SK-N-SH treated with all-trans-retinoic acid at 6 μM for 48 hours (cell line): Measurements from ENCODE around the gene ZCCHC24.

ENCODE experiments used
- ATAC-seq: fragments of 200-7000 bp; cut with Tn5 transposase; 3 replicates; pipeline ENCODE4 v1.9.1; 2020; ENCODE audit warnings: mild to moderate bottlenecking, moderate library complexity
- ARNTL ChIP-seq: fragments of 450-650 bp; formaldehyde crosslinking; IDR thresholded peaks from 2 replicates; pipeline ENCODE4 v1.5.0; 2020; ENCODE audit warnings: low read depth, mild to moderate bottlenecking, moderate library complexity, borderline replicate concordance
- CSDC2 ChIP-seq: fragments of 250-450 bp; sonication (Bioruptor Pico); IDR thresholded peaks from 2 replicates; pipeline ENCODE4 v1.5.0; 2020; ENCODE audit warnings: mild to moderate bottlenecking, moderate library complexity
- ESRRG ChIP-seq: fragments of 250-450 bp; sonication (Bioruptor Pico); IDR thresholded peaks from 2 replicates; pipeline ENCODE4 v1.6.1; 2021; ENCODE audit warnings: mild to moderate bottlenecking
- ISL1 ChIP-seq: fragments of 250-450 bp; sonication (Bioruptor Pico); IDR thresholded peaks from 2 replicates; pipeline ENCODE4 v2.1.2; 2022; ENCODE audit warnings: mild to moderate bottlenecking, moderate library complexity
- OSR1 ChIP-seq: fragments of 250-450 bp; sonication (Bioruptor Pico); IDR thresholded peaks from 2 replicates; pipeline ENCODE4 v1.8.0; 2022; ENCODE audit warnings: moderate library complexity, mild to moderate bottlenecking, inconsistent platforms
- PPARA ChIP-seq: fragments of 250-450 bp; sonication (Bioruptor Pico); IDR thresholded peaks from 2 replicates; pipeline ENCODE4 v1.5.0; 2020; ENCODE audit warnings: mild to moderate bottlenecking, borderline replicate concordance
- RARB ChIP-seq: fragments of 250-450 bp; sonication (Bioruptor Pico); IDR thresholded peaks from 2 replicates; pipeline ENCODE4 v1.8.0; 2021; ENCODE audit warnings: mild to moderate bottlenecking, moderate library complexity
- SNAI2 ChIP-seq: fragments of 250-450 bp; sonication (Bioruptor Pico); IDR thresholded peaks from 2 replicates; pipeline ENCODE4 v1.5.0; 2020; ENCODE audit warnings: mild to moderate bottlenecking, moderate library complexity
- ZC3H10 ChIP-seq: fragments of 250-450 bp; sonication (Bioruptor Pico); IDR thresholded peaks from 2 replicates; pipeline ENCODE4 v1.5.1; 2021; ENCODE audit warnings: mild to moderate bottlenecking, moderate library complexity
- ZFP3 ChIP-seq: fragments of 250-450 bp; sonication (Bioruptor Pico); IDR thresholded peaks from 2 replicates; pipeline ENCODE4 v1.5.0; 2020; ENCODE audit warnings: mild to moderate bottlenecking, moderate library complexity
- ZFP30 ChIP-seq: fragments of 450-650 bp; formaldehyde crosslinking; IDR thresholded peaks from 2 replicates; pipeline ENCODE4 v1.5.0; 2022; ENCODE audit warnings: mild to moderate bottlenecking, moderate library complexity
- ZNF565 ChIP-seq: fragments of 450-650 bp; formaldehyde crosslinking; conservative IDR thresholded peaks from 2 replicates; pipeline ENCODE4 v1.5.0; 2020; ENCODE audit warnings: low read depth, mild to moderate bottlenecking, moderate library complexity
- ZNF70 ChIP-seq: fragments of 450-650 bp; formaldehyde crosslinking; IDR thresholded peaks from 2 replicates; pipeline ENCODE4 v1.5.0; 2020; ENCODE audit warnings: mild to moderate bottlenecking, moderate library complexity
- ZNF8 ChIP-seq: fragments of 450-650 bp; formaldehyde crosslinking; IDR thresholded peaks from 2 replicates; pipeline ENCODE4 v1.5.0; 2020; ENCODE audit warnings: mild to moderate bottlenecking, moderate library complexity
- TF ChIP-seq, protein P1 (sequence below): fragments of 250-450 bp; sonication (Bioruptor Pico); IDR thresholded peaks from 2 replicates; pipeline ENCODE4 v1.5.0; 2020; ENCODE audit warnings: mild to moderate bottlenecking, moderate library complexity
- TF ChIP-seq, protein P2 (sequence below): fragments of 250-450 bp; sonication (Bioruptor Pico); IDR thresholded peaks from 2 replicates; pipeline ENCODE4 v1.8.0; 2021; ENCODE audit warnings: low read depth, mild to moderate bottlenecking, moderate library complexity, borderline replicate concordance
- TF ChIP-seq, protein P3 (sequence below): fragments of 250-450 bp; sonication (Bioruptor Pico); IDR thresholded peaks from 2 replicates; pipeline ENCODE4 v1.5.1; 2021; ENCODE audit warnings: mild to moderate bottlenecking, moderate library complexity
- TF ChIP-seq, protein P4 (sequence below): fragments of 250-450 bp; sonication (Bioruptor Pico); IDR thresholded peaks from 2 replicates; pipeline ENCODE4 v1.5.1; 2020; ENCODE audit warnings: low read depth, mild to moderate bottlenecking, moderate library complexity
- TF ChIP-seq, protein P5 (sequence below): fragments of 250-450 bp; sonication (Bioruptor Pico); IDR thresholded peaks from 2 replicates; pipeline ENCODE4 v1.8.0; 2020; ENCODE audit warnings: mild to moderate bottlenecking, moderate library complexity, borderline replicate concordance

The ZCCHC24 gene

GRCh38 chr10:79417266-79417665, 28.2 kb downstream of the ZCCHC24 start:
- no peak for ATAC-seq

GRCh38 chr10:79416578-79417255, 28.7 kb downstream of the ZCCHC24 start:
- ATAC-seq = no peak
- TF ChIP-seq ZFP3 (CRISPR knock-in tag) (no peak), SNAI2 (no peak), ZNF565 (CRISPR knock-in tag) (no peak), RARB (CRISPR knock-in tag) (no peak), PPARA (CRISPR knock-in tag) (no peak), ZNF8 (no peak), ZFP30 (no peak), ZC3H10 (CRISPR knock-in tag) (no peak), ISL1 (CRISPR knock-in tag) (no peak)
- TF ChIP-seq, protein P1, sequence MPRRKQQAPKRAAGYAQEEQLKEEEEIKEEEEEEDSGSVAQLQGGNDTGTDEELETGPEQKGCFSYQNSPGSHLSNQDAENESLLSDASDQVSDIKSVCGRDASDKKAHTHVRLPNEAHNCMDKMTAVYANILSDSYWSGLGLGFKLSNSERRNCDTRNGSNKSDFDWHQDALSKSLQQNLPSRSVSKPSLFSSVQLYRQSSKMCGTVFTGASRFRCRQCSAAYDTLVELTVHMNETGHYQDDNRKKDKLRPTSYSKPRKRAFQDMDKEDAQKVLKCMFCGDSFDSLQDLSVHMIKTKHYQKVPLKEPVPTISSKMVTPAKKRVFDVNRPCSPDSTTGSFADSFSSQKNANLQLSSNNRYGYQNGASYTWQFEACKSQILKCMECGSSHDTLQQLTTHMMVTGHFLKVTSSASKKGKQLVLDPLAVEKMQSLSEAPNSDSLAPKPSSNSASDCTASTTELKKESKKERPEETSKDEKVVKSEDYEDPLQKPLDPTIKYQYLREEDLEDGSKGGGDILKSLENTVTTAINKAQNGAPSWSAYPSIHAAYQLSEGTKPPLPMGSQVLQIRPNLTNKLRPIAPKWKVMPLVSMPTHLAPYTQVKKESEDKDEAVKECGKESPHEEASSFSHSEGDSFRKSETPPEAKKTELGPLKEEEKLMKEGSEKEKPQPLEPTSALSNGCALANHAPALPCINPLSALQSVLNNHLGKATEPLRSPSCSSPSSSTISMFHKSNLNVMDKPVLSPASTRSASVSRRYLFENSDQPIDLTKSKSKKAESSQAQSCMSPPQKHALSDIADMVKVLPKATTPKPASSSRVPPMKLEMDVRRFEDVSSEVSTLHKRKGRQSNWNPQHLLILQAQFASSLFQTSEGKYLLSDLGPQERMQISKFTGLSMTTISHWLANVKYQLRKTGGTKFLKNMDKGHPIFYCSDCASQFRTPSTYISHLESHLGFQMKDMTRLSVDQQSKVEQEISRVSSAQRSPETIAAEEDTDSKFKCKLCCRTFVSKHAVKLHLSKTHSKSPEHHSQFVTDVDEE (CRISPR knock-in tag) = no peak
- TF ChIP-seq, all 23 proteins: peak for 0

More at GRCh38 chr10:79417266-79417665, 28.2 kb downstream of the ZCCHC24 start:
- TF ChIP-seq, protein P2, sequence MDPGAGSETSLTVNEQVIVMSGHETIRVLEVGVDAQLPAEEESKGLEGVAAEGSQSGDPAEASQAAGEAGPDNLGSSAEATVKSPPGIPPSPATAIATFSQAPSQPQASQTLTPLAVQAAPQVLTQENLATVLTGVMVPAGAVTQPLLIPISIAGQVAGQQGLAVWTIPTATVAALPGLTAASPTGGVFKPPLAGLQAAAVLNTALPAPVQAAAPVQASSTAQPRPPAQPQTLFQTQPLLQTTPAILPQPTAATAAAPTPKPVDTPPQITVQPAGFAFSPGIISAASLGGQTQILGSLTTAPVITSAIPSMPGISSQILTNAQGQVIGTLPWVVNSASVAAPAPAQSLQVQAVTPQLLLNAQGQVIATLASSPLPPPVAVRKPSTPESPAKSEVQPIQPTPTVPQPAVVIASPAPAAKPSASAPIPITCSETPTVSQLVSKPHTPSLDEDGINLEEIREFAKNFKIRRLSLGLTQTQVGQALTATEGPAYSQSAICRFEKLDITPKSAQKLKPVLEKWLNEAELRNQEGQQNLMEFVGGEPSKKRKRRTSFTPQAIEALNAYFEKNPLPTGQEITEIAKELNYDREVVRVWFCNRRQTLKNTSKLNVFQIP (CRISPR knock-in tag) = no peak
- TF ChIP-seq SNAI2 = no peak
- no peak for TF ChIP-seq ZNF70 (CRISPR knock-in tag)

- no peak for ATAC-seq
- TF ChIP-seq OSR1 (CRISPR knock-in tag) = no peak
- TF ChIP-seq, protein P3, sequence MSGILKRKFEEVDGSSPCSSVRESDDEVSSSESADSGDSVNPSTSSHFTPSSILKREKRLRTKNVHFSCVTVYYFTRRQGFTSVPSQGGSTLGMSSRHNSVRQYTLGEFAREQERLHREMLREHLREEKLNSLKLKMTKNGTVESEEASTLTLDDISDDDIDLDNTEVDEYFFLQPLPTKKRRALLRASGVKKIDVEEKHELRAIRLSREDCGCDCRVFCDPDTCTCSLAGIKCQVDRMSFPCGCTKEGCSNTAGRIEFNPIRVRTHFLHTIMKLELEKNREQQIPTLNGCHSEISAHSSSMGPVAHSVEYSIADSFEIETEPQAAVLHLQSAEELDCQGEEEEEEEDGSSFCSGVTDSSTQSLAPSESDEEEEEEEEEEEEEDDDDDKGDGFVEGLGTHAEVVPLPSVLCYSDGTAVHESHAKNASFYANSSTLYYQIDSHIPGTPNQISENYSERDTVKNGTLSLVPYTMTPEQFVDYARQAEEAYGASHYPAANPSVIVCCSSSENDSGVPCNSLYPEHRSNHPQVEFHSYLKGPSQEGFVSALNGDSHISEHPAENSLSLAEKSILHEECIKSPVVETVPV = no peak
- TF ChIP-seq ZNF70 (CRISPR knock-in tag) = no peak
- TF ChIP-seq PPARA (CRISPR knock-in tag) = no peak
- TF ChIP-seq, protein P4, sequence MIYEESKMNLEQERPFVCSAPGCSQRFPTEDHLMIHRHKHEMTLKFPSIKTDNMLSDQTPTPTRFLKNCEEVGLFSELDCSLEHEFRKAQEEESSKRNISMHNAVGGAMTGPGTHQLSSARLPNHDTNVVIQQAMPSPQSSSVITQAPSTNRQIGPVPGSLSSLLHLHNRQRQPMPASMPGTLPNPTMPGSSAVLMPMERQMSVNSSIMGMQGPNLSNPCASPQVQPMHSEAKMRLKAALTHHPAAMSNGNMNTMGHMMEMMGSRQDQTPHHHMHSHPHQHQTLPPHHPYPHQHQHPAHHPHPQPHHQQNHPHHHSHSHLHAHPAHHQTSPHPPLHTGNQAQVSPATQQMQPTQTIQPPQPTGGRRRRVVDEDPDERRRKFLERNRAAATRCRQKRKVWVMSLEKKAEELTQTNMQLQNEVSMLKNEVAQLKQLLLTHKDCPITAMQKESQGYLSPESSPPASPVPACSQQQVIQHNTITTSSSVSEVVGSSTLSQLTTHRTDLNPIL (CRISPR knock-in tag) = no peak
- TF ChIP-seq CSDC2 (CRISPR knock-in tag) = no peak
- TF ChIP-seq, protein P5, sequence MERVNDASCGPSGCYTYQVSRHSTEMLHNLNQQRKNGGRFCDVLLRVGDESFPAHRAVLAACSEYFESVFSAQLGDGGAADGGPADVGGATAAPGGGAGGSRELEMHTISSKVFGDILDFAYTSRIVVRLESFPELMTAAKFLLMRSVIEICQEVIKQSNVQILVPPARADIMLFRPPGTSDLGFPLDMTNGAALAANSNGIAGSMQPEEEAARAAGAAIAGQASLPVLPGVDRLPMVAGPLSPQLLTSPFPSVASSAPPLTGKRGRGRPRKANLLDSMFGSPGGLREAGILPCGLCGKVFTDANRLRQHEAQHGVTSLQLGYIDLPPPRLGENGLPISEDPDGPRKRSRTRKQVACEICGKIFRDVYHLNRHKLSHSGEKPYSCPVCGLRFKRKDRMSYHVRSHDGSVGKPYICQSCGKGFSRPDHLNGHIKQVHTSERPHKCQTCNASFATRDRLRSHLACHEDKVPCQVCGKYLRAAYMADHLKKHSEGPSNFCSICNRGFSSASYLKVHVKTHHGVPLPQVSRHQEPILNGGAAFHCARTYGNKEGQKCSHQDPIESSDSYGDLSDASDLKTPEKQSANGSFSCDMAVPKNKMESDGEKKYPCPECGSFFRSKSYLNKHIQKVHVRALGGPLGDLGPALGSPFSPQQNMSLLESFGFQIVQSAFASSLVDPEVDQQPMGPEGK = no peak
- TF ChIP-seq ISL1 (CRISPR knock-in tag) = no peak
- TF ChIP-seq ARNTL (CRISPR knock-in tag) = no peak
- TF ChIP-seq, protein P2 (CRISPR knock-in tag) = no peak
- TF ChIP-seq ZFP30 = no peak
- TF ChIP-seq ZFP3 (CRISPR knock-in tag) = no peak
- TF ChIP-seq RARB (CRISPR knock-in tag) = no peak
- TF ChIP-seq ESRRG (CRISPR knock-in tag) = no peak
- TF ChIP-seq ZNF565 (CRISPR knock-in tag) = no peak
- no peak for TF ChIP-seq SNAI2
Observed at GRCh38 chr10:79415736-79416577, 29.5 kb downstream of the ZCCHC24 start.
